Measurements from ENCODE around the gene LRFN4. TPM values are rescaled to one million over a fixed set of nuclear protein-coding genes. Genes with fewer than 3 reads are reported as not detected.
A peak's percentile ranks its signal among the peaks of the same experiment; 100 is the strongest.

Gene LRFN4
- total and polyA plus RNA-seq, 2 of the 13 experiments (the other 11 are each of a cell fraction or from before 2014, with no cell fraction given), result 1.3 to 6.8 TPM

DNA sequence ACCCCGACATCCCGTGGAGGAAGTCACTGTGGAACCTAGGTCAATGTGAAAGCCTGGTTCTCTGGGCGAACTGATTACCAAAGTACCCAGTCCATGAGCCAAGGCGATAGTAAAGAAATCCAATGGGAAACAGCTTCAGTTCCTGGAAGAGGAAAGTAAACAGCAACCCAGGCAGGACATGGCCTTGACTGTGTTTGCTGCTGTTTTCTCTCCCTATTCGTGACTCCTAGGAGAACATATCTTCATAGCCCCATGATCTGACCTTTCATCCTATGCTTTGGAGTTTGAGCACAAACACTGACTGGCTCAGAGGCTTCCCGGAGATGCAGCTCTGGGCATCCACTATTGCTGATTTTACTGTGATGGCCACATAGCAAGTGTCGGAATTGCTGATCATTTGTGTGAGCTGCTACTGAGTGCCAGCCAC is 45.1 kb downstream of the LRFN4 start (continued):
- TF ChIP-seq, protein P1, sequence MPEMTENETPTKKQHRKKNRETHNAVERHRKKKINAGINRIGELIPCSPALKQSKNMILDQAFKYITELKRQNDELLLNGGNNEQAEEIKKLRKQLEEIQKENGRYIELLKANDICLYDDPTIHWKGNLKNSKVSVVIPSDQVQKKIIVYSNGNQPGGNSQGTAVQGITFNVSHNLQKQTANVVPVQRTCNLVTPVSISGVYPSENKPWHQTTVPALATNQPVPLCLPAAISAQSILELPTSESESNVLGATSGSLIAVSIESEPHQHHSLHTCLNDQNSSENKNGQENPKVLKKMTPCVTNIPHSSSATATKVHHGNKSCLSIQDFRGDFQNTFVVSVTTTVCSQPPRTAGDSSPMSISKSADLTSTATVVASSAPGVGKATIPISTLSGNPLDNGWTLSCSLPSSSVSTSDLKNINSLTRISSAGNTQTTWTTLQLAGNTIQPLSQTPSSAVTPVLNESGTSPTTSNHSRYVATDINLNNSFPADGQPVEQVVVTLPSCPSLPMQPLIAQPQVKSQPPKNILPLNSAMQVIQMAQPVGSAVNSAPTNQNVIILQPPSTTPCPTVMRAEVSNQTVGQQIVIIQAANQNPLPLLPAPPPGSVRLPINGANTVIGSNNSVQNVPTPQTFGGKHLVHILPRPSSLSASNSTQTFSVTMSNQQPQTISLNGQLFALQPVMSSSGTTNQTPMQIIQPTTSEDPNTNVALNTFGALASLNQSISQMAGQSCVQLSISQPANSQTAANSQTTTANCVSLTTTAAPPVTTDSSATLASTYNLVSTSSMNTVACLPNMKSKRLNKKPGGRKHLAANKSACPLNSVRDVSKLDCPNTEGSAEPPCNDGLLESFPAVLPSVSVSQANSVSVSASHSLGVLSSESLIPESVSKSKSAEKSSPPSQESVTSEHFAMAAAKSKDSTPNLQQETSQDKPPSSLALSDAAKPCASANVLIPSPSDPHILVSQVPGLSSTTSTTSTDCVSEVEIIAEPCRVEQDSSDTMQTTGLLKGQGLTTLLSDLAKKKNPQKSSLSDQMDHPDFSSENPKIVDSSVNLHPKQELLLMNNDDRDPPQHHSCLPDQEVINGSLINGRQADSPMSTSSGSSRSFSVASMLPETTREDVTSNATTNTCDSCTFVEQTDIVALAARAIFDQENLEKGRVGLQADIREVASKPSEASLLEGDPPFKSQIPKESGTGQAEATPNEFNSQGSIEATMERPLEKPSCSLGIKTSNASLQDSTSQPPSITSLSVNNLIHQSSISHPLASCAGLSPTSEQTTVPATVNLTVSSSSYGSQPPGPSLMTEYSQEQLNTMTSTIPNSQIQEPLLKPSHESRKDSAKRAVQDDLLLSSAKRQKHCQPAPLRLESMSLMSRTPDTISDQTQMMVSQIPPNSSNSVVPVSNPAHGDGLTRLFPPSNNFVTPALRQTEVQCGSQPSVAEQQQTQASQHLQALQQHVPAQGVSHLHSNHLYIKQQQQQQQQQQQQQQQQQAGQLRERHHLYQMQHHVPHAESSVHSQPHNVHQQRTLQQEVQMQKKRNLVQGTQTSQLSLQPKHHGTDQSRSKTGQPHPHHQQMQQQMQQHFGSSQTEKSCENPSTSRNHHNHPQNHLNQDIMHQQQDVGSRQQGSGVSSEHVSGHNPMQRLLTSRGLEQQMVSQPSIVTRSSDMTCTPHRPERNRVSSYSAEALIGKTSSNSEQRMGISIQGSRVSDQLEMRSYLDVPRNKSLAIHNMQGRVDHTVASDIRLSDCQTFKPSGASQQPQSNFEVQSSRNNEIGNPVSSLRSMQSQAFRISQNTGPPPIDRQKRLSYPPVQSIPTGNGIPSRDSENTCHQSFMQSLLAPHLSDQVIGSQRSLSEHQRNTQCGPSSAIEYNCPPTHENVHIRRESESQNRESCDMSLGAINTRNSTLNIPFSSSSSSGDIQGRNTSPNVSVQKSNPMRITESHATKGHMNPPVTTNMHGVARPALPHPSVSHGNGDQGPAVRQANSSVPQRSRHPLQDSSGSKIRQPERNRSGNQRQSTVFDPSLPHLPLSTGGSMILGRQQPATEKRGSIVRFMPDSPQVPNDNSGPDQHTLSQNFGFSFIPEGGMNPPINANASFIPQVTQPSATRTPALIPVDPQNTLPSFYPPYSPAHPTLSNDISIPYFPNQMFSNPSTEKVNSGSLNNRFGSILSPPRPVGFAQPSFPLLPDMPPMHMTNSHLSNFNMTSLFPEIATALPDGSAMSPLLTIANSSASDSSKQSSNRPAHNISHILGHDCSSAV (CRISPR knock-in tag; IDR thresholded peaks at IDR 0.05; ENCODE audit: borderline replicate concordance), result no peak
- no peak for TF ChIP-seq CENPX (CRISPR knock-in tag; IDR thresholded peaks at IDR 0.05)
- TF ChIP-seq ZNF510 (CRISPR knock-in tag; IDR thresholded peaks at IDR 0.05; ENCODE audit: low read depth), result no peak
- no peak for TF ChIP-seq ZNF296 (CRISPR knock-in tag; conservative IDR thresholded peaks at IDR 0.05)
- TF ChIP-seq STAT5B (CRISPR knock-in tag; IDR thresholded peaks at IDR 0.05), result no peak
- TF ChIP-seq ZNF253 (CRISPR knock-in tag; IDR thresholded peaks at IDR 0.05; ENCODE audit: borderline replicate concordance), result no peak
- no peak for TF ChIP-seq CCAR2 (optimal IDR thresholded peaks at IDR 0.05; ENCODE audit: low read depth, low read length)
- no peak for TF ChIP-seq ZNF513 (CRISPR knock-in tag; conservative IDR thresholded peaks at IDR 0.05)
- TF ChIP-seq ZNF839 (CRISPR knock-in tag; IDR thresholded peaks at IDR 0.05; ENCODE audit: borderline replicate concordance), result no peak
- TF ChIP-seq KDM2A (CRISPR knock-in tag; IDR thresholded peaks at IDR 0.05; ENCODE audit: borderline replicate concordance, low read depth), result peak; percentile 52
- TF ChIP-seq JUND (CRISPR knock-in tag; IDR thresholded peaks at IDR 0.05), result no peak
- TF ChIP-seq ZNF724P (CRISPR knock-in tag; IDR thresholded peaks at IDR 0.05; ENCODE audit: borderline replicate concordance), result no peak; the same call in 1 of the 2 replicates
